HCT116 (cell line): ENCODE measurements around the gene RNF175.

Experiments used
- CTCF ChIP-seq, 3 experiments: fragments of 200-600 bp in 1 of 3; sonication (generic) in 1 of 3; IDR thresholded peaks in 2 of 3; conservative IDR thresholded peaks in 1 of 3; 2 replicates each; pipeline ENCODE4 v1.5.1; 2012 to 2017; ENCODE audit warnings: low read depth in 2 of 3, low read length in 2 of 3, antibody characterized with exemption in 1 of 3, borderline replicate concordance in 1 of 3, control low read depth in 1 of 3, mild to moderate bottlenecking in 1 of 3, mixed read lengths in 1 of 3, mixed run types in 1 of 3, moderate library complexity in 1 of 3; ENCODE audit not compliant: insufficient read depth in 1 of 3
- ELF1 ChIP-seq: IDR thresholded peaks from 2 replicates; pipeline ENCODE4 v1.6.1; 2012; ENCODE audit warnings: low read depth, borderline replicate concordance
- EZH2phosphoT487 ChIP-seq: fragments of 200-600 bp; IDR thresholded peaks from 2 replicates; pipeline ENCODE4 v1.6.1; 2018; ENCODE audit warnings: antibody characterized with exemption, borderline replicate concordance
- MAX ChIP-seq: IDR thresholded peaks from 2 replicates; pipeline ENCODE4 v1.6.1; 2012
- POLR2A ChIP-seq: IDR thresholded peaks from 2 replicates; pipeline ENCODE4 v1.7.0; 2011; ENCODE audit warnings: borderline replicate concordance; ENCODE audit not compliant: insufficient read depth, insufficient read length; ENCODE audit errors: extremely low read depth
- POLR2AphosphoS5 ChIP-seq: IDR thresholded peaks from 2 replicates; pipeline ENCODE4 v1.6.1; 2011; ENCODE audit warnings: mild to moderate bottlenecking, low read depth, low read length, moderate library complexity
- RAD21 ChIP-seq: IDR thresholded peaks from 2 replicates; pipeline ENCODE4 v1.6.1; 2012; ENCODE audit warnings: low read depth, mild to moderate bottlenecking
- REST ChIP-seq: IDR thresholded peaks from 2 replicates; pipeline ENCODE4 v1.6.1; 2012; ENCODE audit warnings: low read depth
- SIN3A ChIP-seq: IDR thresholded peaks from 2 replicates; pipeline ENCODE4 v1.6.1; 2012; ENCODE audit warnings: low read depth
- SP1 ChIP-seq: IDR thresholded peaks from 2 replicates; pipeline ENCODE4 v1.6.1; 2012; ENCODE audit warnings: low read depth
- TCF7L2 ChIP-seq: IDR thresholded peaks from 2 replicates; pipeline ENCODE4 v1.7.0; 2011; ENCODE audit warnings: borderline replicate concordance, inconsistent platforms; ENCODE audit not compliant: insufficient read depth, insufficient read length; ENCODE audit errors: extremely low read depth
- YY1 ChIP-seq: IDR thresholded peaks from 2 replicates; pipeline ENCODE4 v1.6.1; 2011; ENCODE audit warnings: low read length, low read depth, moderate library complexity, mild to moderate bottlenecking; ENCODE audit not compliant: insufficient replicate concordance; ENCODE audit errors: extremely low read depth
- ZNF274 ChIP-seq: fragments of 200-500 bp; sonication (Bioruptor generic); IDR thresholded peaks from 2 replicates; pipeline ENCODE4 v1.6.1; 2014; ENCODE audit warnings: mild to moderate bottlenecking, low read depth, low read length, inconsistent platforms

- TF ChIP-seq ZNF274 (no peak), SP1 (no peak), CTCF (IDR thresholded peaks at IDR 0.05 in 2 of 3, conservative IDR thresholded peaks at IDR 0.05 in 1 of 3; ENCODE audit: borderline replicate concordance in 1 of 3, insufficient read depth in 1 of 3, low read depth in 2 of 3, low read length in 2 of 3) (no peak), YY1 (no peak), POLR2A (no peak), TCF7L2 (no peak), EZH2phosphoT487 (no peak), RAD21 (no peak), MAX (no peak), REST (no peak), SIN3A (no peak), POLR2AphosphoS5 (no peak), ELF1 (no peak)
These were observed 53.3 kb downstream of the RNF175 start for GRCh38 chr4:153706519-153706918.
